GM23338 (cell line): Measurements from ENCODE around the gene XYLB. TPM values are rescaled to one million over a fixed set of nuclear protein-coding genes. Genes with fewer than 3 reads are reported as not detected.

ENCODE experiments used
- ATAC-seq: fragments of 200-7000 bp; cut with Tn5 transposase; 3 replicates; pipeline ENCODE4 v1.9.1; 2020
- DNase-seq: peaks from one replicate; pipeline ENCODE4 v3.0.0-alpha.2; 2015; ENCODE audit warnings: low spot score
- H2AFZ ChIP-seq: fragments of 200-600 bp; sonication (generic); 2 replicates; pipeline ENCODE4 v1.8.0; 2016; ENCODE audit warnings: antibody characterized with exemption, mild to moderate bottlenecking, moderate library complexity
- H3F3A ChIP-seq: fragments of 200-600 bp; sonication (generic); replicated peaks from 2 replicates; pipeline ENCODE4 v1.8.0; 2017; ENCODE audit warnings: antibody characterized with exemption, mixed run types, low read depth
- H3K27ac ChIP-seq: fragments of 200-600 bp; sonication (generic); 2 replicates; pipeline ENCODE4 v1.6.1; 2016; ENCODE audit warnings: low read depth
- H3K27me3 ChIP-seq: fragments of 200-600 bp; sonication (generic); 2 replicates; pipeline ENCODE4 v1.8.0; 2016; ENCODE audit warnings: mild to moderate bottlenecking, mixed run types, moderate library complexity; ENCODE audit not compliant: insufficient read depth
- H3K36me3 ChIP-seq: fragments of 200-600 bp; sonication (generic); 2 replicates; pipeline ENCODE4 v1.8.0; 2016; ENCODE audit warnings: mild to moderate bottlenecking; ENCODE audit not compliant: insufficient read depth
- H3K4me1 ChIP-seq: fragments of 200-600 bp; sonication (generic); 2 replicates; pipeline ENCODE4 v1.8.0; 2016; ENCODE audit warnings: mild to moderate bottlenecking, moderate library complexity; ENCODE audit not compliant: insufficient read depth
- H3K4me2 ChIP-seq: fragments of 200-600 bp; sonication (generic); 2 replicates; pipeline ENCODE4 v1.7.1; 2017; ENCODE audit warnings: mixed run types
- H3K4me3 ChIP-seq: fragments of 200-600 bp; sonication (generic); 2 replicates; pipeline ENCODE4 v1.6.1; 2016; ENCODE audit warnings: mixed run types
- H3K79me2 ChIP-seq: fragments of 200-600 bp; sonication (generic); replicated peaks from 2 replicates; pipeline ENCODE4 v1.8.0; 2017; ENCODE audit warnings: mild to moderate bottlenecking; ENCODE audit not compliant: insufficient read depth
- H3K9me2 ChIP-seq: fragments of 200-600 bp; sonication (generic); 2 replicates; pipeline ENCODE4 v1.8.0; 2017; ENCODE audit not compliant: insufficient read depth
- H4K20me1 ChIP-seq: fragments of 200-600 bp; sonication (generic); replicated peaks from 2 replicates; pipeline ENCODE4 v1.8.0; 2017; ENCODE audit warnings: mild to moderate bottlenecking; ENCODE audit not compliant: insufficient read depth
- H3K27ac Mint-ChIP-seq: 2 replicates; pipeline ENCODE4 v1.8.0; 2020; ENCODE audit warnings: inconsistent platforms, mild to moderate bottlenecking, moderate library complexity, mixed read lengths
- H3K27me3 Mint-ChIP-seq: 3 replicates; pipeline ENCODE4 v1.8.0; 2022; ENCODE audit warnings: low read depth, mild to moderate bottlenecking, moderate library complexity, mixed read lengths, inconsistent platforms; ENCODE audit not compliant: insufficient read depth, poor library complexity
- H3K36me3 Mint-ChIP-seq: 3 replicates; pipeline ENCODE4 v1.8.0; 2021; ENCODE audit warnings: low read depth, mild to moderate bottlenecking, inconsistent platforms, moderate library complexity, mixed read lengths
- H3K4me1 Mint-ChIP-seq: 3 replicates; pipeline ENCODE4 v1.8.0; 2020; ENCODE audit warnings: mild to moderate bottlenecking, inconsistent platforms, mixed read lengths
- H3K4me3 Mint-ChIP-seq: 3 replicates; pipeline ENCODE4 v1.8.0; 2021; ENCODE audit warnings: moderate library complexity, mild to moderate bottlenecking, inconsistent platforms, mixed read lengths
- H3K9me3 Mint-ChIP-seq: 3 replicates; pipeline ENCODE4 v1.8.0; 2020; ENCODE audit warnings: moderate library complexity, mild to moderate bottlenecking, inconsistent platforms, mixed read lengths
- EZH2 ChIP-seq: fragments of 200-600 bp; sonication (generic); IDR thresholded peaks from one replicate; pipeline ENCODE4 v1.8.0; 2017; ENCODE audit warnings: antibody characterized with exemption, mild to moderate bottlenecking, low read depth; ENCODE audit not compliant: unreplicated experiment
- EZH2phosphoT487 ChIP-seq: fragments of 200-600 bp; sonication (generic); IDR thresholded peaks from one replicate; pipeline ENCODE4 v1.8.1; 2018; ENCODE audit warnings: antibody characterized with exemption; ENCODE audit not compliant: unreplicated experiment
- JUNB ChIP-seq: IDR thresholded peaks from one replicate; pipeline ENCODE4 v1.6.1; 2016; ENCODE audit warnings: antibody characterized with exemption; ENCODE audit not compliant: unreplicated experiment
- POLR2AphosphoS5 ChIP-seq: IDR thresholded peaks from 2 replicates; pipeline ENCODE4 v1.6.1; 2016; ENCODE audit warnings: antibody characterized with exemption, low read depth
- ZNF114 ChIP-seq: fragments of 250-450 bp; sonication (Bioruptor Pico); IDR thresholded peaks from 2 replicates; pipeline ENCODE4 v1.5.0; 2020; ENCODE audit warnings: mild to moderate bottlenecking, moderate library complexity
- ZNF331 ChIP-seq: fragments of 250-450 bp; sonication (Bioruptor Pico); IDR thresholded peaks from 2 replicates; pipeline ENCODE4 v1.5.0; 2020; ENCODE audit warnings: low read depth, mild to moderate bottlenecking, moderate library complexity
- polyA plus RNA-seq: library from polyadenylated mRNA; unstranded; fragments of >200 nt; fragmentation: Nextera tagmentation; extraction: Ambion mirVana; gene quantifications from 2 replicates; pipeline ENCODE4 v1.2.1, GENCODE V29; 2016
- total RNA-seq: library from RNA; depleted of rRNA; stranded (reverse); fragments of >200 nt; shearing (Covaris generic); gene quantifications from 2 replicates; pipeline ENCODE4 v1.2.3, GENCODE V29; 2014
- TF ChIP-seq, protein P1 (sequence below), 2 experiments: fragments of 200-600 bp in 1 of 2; sonication (generic) in 1 of 2; conservative IDR thresholded peaks; 2 replicates each; pipeline versions ENCODE4 v1.5.1 to v1.6.1; 2016 to 2017; ENCODE audit warnings: antibody characterized with exemption in 2 of 2, low read depth in 2 of 2, mild to moderate bottlenecking in 2 of 2, moderate library complexity in 1 of 2

The XYLB gene
- total and polyA plus RNA-seq, 2 experiments from 2014 or later = 1.6 to 3.3 TPM

GRCh38 chr3:38297537-38297936 lies 49.0 kb upstream of the XYLB start (continued):
- TF ChIP-seq EZH2phosphoT487 (no peak), EZH2 (no peak)

GRCh38 chr3:38297947-38298711 lies 48.5 kb upstream of the XYLB start:
- Mint-ChIP-seq H3K36me3 (no peaks in the 10 kb centered on the region), H3K9me3 (no peaks in the 10 kb centered on the region), H3K27me3 (peaks cover 4% of the 10 kb centered on the region), H3K27ac (no peak overlapping the region), H3K4me3 (no peak overlapping the region), H3K4me1 (peaks cover 3% of the 10 kb centered on the region; the same call in 2 of the 3 replicates)
- no peak overlapping the region for H3K4me2 ChIP-seq
- no peak for TF ChIP-seq ZNF331 (CRISPR knock-in tag)
- TF ChIP-seq, protein P1, sequence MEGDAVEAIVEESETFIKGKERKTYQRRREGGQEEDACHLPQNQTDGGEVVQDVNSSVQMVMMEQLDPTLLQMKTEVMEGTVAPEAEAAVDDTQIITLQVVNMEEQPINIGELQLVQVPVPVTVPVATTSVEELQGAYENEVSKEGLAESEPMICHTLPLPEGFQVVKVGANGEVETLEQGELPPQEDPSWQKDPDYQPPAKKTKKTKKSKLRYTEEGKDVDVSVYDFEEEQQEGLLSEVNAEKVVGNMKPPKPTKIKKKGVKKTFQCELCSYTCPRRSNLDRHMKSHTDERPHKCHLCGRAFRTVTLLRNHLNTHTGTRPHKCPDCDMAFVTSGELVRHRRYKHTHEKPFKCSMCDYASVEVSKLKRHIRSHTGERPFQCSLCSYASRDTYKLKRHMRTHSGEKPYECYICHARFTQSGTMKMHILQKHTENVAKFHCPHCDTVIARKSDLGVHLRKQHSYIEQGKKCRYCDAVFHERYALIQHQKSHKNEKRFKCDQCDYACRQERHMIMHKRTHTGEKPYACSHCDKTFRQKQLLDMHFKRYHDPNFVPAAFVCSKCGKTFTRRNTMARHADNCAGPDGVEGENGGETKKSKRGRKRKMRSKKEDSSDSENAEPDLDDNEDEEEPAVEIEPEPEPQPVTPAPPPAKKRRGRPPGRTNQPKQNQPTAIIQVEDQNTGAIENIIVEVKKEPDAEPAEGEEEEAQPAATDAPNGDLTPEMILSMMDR (conservative IDR thresholded peaks at IDR 0.05; ENCODE audit: low read depth in 2 of 2) = peak; percentile 14 to 67; a peak in 3 of 4 replicates
- peak; percentile 28 for DNase-seq
- no peaks in the 10 kb centered on the region for H4K20me1 ChIP-seq
- peak; percentile 65 for ATAC-seq
- H3K9me2 ChIP-seq = peaks cover 3% of the 10 kb centered on the region; the same call in 1 of the 2 replicates
- H2AFZ ChIP-seq = no peak overlapping the region
- H3K79me2 ChIP-seq = no peaks in the 10 kb centered on the region
- H3K27ac ChIP-seq = no peak overlapping the region
- H3K4me1 ChIP-seq = no peaks in the 10 kb centered on the region
- no peak overlapping the region for H3K4me3 ChIP-seq
- H3K36me3 ChIP-seq = no peaks in the 10 kb centered on the region
- no peaks in the 10 kb centered on the region for H3K27me3 ChIP-seq
- H3F3A ChIP-seq = no peaks in the 10 kb centered on the region

GRCh38 chr3:38306941-38307340 lies 39.6 kb upstream of the XYLB start:
- DNase-seq = no peak
- Histone ChIP-seq H3K9me2 (no peaks in the 10 kb centered on the region), H3K79me2 (no peaks in the 10 kb centered on the region), H3K36me3 (no peaks in the 10 kb centered on the region), H3K4me2 (no peak overlapping the region), H3K27me3 (no peaks in the 10 kb centered on the region), H3K4me1 (no peaks in the 10 kb centered on the region), H2AFZ (no peak overlapping the region), H3F3A (no peaks in the 10 kb centered on the region), H4K20me1 (no peaks in the 10 kb centered on the region; the same call in 1 of the 2 replicates), H3K27ac (no peak overlapping the region), H3K4me3 (no peak overlapping the region)
- Mint-ChIP-seq H3K27me3 (no peaks in the 10 kb centered on the region), H3K4me1 (no peaks in the 10 kb centered on the region), H3K9me3 (no peaks in the 10 kb centered on the region; the same call in 1 of the 3 replicates), H3K27ac (no peak overlapping the region), H3K4me3 (no peak overlapping the region), H3K36me3 (no peaks in the 10 kb centered on the region)
- TF ChIP-seq ZNF114 (no peak), EZH2 (no peak)
- no peak for ATAC-seq

DNA sequence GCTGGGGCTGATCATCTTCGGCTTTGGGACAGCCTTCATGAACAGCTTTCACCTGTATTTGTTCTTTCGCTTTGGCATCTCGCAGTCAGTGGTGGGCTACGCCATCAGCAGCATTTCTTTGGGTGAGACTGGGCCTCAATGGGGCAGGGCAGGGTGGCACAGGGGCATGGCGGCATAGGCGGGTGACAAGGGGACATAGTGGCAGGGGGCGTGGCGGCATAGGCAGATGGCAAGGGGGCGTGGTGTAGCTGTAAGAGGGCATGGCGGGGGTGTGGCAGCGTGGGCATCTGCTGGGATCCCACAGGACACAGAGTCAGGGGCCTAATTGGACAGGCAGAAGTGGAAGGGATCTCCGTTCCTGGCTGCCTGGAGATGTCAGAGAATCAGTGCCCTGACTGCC lies 39.0 kb upstream of the XYLB start:
- H3K27ac Mint-ChIP-seq = no peak overlapping the region
- TF ChIP-seq POLR2AphosphoS5 = no peak
- no peak for TF ChIP-seq JUNB
- TF ChIP-seq EZH2 = no peak
- H3K4me2 ChIP-seq = no peak overlapping the region
- H3K79me2 ChIP-seq = no peaks in the 10 kb centered on the region
- H3F3A ChIP-seq = no peaks in the 10 kb centered on the region
- no peaks in the 10 kb centered on the region for H3K4me1 Mint-ChIP-seq
- ATAC-seq (no peak), DNase-seq (no peak)
- no peak overlapping the region for H2AFZ ChIP-seq
- no peak overlapping the region for H3K4me3 Mint-ChIP-seq
- H3K27me3 ChIP-seq = no peaks in the 10 kb centered on the region
- H3K9me3 Mint-ChIP-seq = no peaks in the 10 kb centered on the region; the same call in 1 of the 3 replicates
- no peaks in the 10 kb centered on the region; the same call in 1 of the 2 replicates for H4K20me1 ChIP-seq
- no peak overlapping the region for H3K27ac ChIP-seq
- no peaks in the 10 kb centered on the region for H3K36me3 ChIP-seq
- H3K4me3 ChIP-seq = no peak overlapping the region
- no peaks in the 10 kb centered on the region for H3K4me1 ChIP-seq
- H3K9me2 ChIP-seq = no peaks in the 10 kb centered on the region
- no peaks in the 10 kb centered on the region for H3K36me3 Mint-ChIP-seq
- peaks cover 2% of the 10 kb centered on the region for H3K27me3 Mint-ChIP-seq
